ENCODE data around the gene GFRA1.

GFRA1 gene

DNA sequence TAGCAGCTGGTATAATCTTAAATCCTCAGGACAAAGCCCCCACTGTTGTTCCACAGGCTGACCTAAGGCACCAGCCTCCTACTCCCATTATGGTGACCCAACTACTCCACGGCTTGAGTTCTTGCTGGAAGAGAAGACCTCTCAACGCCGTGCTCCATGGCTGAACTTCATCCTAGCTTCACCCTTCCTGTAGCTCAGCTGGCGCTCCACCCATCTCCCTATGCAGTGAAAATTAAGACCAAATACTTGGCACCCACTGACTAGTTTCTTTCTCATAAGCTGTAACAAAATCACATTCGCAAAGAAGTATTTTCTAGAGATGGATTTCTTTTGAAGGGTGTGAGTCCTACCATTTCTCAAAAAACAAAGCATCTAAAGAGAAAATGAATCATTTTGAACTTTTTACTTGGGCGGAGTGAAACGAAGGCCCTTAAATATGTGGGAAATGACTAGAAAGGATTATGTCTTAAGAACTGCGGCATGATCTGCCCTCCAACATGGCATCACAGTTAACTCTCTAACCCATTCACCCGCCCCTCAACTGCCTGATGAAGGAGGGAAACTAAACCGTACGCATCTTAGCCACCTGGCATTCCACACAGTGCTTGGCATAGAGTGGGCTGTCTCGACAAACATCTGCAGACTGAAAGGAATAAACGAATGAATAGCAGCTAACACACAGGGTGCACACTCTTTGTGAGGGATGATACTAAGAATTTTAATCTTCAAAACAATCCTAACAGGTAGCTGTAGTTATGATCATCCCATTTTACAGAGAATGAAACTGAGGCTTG is 32.7 kb downstream of the GFRA1 start:
- DNase-seq: no peak

DNA sequence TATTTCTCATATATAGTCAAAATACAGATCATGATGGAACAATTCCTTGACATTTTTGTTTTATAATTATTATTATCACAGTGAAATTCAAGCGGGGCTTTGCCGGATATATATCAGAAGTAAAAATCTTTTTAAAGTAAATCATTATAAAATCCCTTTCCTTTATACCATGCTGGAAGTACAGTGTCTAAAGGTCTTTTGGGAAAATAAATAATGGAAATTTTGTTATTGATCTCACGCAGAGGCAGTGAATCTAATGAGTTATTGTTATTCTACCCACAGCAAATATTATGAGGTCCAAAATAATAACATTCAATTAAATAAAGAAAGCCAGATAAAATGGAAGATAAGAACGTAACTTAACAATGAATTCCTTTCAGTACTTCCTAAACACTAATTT is 33.8 kb downstream of the GFRA1 start:
- no peak for DNase-seq

DNA sequence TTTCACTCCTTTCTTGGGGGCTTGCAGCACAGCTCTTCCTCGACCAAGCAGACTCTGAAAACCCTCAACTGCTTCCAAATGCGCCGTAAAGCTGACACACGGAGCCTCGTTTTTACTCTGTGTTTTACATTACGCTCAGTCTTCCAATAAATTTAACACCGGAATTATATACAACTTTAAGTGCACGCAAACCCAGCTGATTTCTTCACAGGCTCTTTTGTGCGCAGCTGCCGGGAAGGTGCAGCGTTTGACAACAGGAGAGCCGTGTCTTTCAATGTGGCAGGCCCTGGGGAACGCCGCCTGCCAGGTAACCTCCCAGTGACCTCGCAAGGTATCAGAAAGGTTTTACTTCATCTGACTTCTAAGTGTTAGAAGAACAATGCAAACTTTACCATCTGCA is 35.0 kb downstream of the GFRA1 start:
- no peak for DNase-seq

DNA sequence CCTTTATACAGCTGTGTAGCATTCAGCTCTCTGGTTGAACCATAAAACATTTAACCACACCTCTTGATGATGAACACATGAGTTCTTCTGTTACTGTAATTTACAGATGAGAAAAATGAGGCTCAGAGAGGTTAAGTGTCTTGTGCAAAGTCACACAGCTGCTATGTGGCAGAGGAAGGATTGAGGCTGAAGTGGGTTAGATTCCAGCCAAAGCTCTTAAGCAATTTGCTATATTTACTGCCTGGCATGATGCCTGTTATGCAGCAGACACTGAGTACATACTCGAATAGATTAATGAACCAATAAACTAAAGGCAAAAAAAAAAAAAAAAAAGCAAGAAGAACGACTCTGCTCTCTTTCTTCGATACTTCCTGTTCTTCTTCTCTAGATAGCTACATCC is 35.7 kb downstream of the GFRA1 start:
- no peak for DNase-seq

DNA sequence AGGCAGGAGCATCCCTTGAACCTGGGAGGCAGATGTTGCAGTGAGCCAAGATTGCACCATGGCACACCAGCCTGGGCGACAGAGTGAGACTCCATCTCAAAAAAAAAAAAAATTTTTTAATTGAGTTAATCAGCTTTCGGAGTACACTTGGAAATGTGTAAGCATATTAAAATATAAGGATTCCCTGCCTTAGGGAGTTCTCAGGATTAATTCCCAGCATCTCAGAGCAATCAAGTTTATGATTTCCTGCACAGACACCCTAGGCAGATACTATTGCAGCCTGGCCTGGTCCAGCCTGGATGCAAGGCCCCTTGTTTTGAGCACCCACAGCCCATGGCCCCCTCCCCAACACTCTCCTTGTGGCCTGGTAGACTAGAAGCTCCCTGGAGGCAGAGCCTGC is 39.8 kb downstream of the GFRA1 start:
- no peak for DNase-seq

DNA sequence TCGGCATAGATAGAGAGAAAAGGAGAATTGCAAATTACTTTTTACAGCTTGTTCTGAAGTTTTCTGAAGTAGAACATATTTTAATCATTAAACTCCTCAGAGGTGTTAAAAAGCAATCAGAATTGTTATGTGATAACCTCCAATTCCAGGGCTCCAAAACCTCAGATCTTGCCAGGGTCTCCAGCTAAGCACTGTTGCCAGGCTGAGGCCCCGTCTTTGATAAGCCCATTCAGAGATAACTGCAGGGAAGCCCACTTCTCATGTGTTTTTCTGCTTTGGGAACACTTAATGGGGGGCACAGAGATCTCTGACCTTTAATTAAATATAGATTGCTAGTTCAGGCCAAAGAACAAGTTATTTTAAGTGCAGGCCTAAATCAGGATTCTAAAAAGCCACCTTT is 40.4 kb downstream of the GFRA1 start:
- DNase-seq: no peak

DNA sequence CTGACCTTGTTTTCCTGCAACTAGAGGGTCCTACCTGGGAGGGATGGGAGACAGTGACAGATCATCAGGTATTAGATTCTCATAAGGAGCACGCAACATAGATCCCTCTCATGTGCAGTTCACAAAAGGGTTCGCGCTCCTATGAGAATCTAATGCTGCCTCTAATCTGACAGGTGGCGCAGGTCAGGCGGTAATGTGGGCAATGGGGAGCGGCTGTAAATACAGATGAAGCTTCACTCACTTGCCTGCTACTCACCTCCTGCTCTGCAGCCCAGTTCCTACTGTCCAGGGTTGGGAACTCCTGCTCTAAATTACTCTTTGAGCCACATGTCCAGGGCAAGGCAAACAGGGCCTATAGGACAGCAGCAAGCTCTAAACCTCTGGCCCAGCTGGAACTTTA is 46.2 kb downstream of the GFRA1 start:
- DNase-seq: no peak

DNA sequence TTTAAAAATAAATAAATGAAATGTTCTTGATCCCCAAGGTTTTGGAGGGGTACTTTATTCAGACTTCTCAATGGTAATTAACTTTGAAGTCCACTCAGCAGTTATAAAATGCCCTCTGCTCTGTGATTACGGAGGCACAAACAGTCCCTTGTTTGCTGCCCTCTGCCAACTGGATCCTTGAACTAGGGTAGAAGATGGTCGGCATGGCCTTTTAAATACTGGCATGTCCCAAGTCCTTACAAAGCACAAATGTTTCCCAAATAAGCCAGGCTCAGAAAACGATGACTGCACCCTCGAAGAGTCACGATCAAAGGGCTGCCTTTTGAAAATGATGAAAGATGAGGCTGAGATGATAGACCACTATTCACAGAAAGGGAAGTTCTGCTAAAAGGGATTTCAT is 47.0 kb downstream of the GFRA1 start:
- no peak for DNase-seq

DNA sequence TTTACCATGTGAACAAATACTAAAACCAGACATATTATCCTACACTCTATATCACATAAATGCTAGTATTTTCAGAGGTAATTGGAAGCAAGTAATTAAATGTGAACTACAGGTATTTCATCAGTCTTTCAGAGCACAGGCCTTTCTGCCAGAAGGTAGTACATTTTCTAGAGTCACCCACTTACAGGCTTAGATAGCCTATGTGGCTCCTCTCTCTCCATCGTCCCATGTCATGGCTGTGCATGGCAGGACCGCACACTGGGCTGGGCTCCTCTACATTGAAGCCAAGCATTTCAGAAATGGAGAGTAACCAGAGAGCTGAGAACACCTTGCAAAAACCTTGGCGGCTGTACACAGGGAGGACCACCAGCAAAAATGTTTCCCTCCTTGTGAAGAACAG is 49.7 kb downstream of the GFRA1 start:
- DNase-seq: no peak

DNA sequence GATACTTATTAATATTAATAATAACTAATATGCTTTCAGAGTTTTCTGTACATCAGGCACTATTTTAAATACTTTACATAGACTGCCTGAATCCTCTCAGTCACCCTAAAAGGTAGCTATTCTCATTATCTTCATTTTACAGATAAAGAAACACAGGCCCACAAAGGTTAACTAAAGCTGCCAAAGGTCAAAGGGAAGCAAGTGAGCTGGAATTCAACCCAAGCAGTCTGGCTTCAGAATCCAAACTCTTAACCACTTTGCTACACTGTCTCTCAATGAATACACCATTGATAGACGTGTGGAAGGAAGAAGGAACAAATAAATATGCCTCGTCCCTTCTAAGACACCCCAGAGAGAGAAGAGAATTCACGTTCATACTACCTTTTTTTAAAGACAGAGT is 52.0 kb downstream of the GFRA1 start:
- DNase-seq: no peak

DNA sequence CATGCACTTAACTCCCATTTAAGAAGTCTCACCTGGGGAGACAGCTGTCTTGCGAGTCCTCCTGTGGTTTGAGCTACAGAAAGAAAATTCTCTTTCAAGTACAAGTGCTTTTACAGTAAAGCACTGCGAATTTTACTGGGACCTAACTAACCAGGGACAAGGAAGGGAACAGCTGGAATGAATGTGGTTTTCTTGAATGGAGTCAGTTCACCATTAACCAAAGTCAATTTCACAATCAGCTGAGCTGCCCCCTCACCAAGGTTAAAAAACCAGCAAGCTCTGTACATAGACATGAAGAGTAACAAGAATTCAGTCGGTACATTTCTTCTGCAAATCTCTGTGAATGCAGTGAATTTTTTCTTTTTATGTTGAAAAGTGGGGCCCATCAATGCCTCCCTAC is 56.3 kb downstream of the GFRA1 start:
- no peak for DNase-seq

DNA sequence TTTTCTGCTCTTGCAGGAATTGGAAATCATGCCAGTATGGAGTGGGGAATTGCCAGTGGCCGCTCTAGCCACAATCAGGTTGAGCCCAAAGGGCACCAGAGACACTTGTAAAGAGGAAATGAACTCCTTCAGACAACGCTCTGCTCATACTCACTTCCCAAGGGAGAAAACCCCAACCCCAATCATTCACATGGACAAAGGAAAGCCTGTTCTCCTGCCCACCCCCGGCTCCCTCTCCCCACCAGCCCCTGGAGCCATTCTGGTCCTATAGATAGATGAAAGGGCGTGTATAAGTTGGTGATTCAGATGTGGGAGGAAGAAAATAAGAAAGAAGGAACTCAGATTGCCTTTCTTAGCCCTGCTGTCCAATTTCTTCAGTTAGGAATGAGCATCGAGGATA is 57.4 kb downstream of the GFRA1 start:
- no peak for DNase-seq

DNA sequence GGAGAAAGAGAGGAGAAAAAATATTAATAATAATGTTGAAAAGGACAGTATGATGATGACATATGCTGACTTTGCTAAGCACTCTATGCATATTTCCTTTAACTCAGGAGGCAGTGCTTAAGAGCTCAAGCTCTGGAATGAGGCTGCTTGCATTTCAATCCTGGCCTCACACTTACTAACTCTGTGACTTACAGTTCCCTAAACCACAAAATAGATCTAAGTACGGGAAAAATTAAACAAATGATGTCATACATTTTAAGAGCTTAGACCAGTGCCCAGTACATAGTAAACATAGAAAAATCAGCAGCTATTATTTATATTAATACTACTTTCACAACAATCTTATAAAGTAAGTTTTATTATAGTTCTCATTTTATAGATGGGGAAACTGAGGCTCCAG is 61.3 kb downstream of the GFRA1 start:
- DNase-seq: no peak

DNA sequence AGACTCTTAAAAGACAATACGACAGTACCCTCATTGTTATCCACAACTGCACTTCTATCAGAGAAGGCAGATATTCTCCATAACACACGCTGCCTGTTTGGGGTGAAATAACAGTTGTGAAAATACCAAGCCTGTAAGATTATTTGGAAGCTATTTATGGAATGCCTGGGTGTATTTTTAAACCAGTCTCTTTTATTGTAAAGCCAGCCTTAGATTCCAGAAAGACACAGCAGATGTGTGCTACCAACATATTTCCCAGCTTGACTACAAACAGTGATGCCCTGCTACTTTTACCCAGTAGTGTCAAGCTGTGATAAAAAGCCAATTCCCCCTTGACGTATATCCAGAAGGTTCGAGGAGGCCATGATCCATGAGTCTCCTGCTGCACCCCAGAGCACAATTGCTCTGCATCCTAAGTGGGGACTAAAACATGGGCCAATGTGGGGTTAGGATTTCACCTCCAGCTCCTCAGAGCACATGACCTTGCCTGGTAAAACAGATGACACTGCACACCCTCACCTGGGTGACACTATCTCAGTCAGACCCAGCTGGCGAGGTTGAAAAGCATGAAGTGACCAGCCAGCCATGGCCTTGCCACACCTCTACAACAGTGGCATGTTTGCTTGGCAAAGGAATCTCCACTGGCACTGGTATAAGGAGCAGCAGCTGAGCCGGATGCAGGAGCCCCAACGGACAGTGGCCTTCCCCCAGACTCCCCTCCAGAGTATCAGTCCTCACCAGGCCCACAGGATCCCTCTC is 62.2 kb downstream of the GFRA1 start:
- DNase-seq: no peak

DNA sequence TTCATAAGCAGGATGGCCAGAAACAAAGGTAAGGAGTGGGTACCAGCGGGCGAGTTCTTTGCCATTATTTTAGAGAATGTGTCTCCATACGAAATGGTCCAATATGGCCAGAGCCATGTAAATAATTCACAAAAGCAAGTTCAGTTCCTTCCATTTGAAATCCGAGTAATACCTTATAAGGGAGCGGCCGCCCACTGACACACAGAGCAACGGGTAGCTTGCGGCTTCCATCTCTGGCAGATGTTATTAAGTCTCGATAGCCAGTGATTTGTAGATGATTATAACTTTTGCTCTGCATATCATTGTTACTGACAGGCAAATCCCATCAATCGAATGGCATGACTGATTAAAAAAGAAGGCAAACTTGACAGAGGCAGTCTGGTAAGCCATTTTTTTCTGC is 63.2 kb downstream of the GFRA1 start:
- DNase-seq: no peak

DNA sequence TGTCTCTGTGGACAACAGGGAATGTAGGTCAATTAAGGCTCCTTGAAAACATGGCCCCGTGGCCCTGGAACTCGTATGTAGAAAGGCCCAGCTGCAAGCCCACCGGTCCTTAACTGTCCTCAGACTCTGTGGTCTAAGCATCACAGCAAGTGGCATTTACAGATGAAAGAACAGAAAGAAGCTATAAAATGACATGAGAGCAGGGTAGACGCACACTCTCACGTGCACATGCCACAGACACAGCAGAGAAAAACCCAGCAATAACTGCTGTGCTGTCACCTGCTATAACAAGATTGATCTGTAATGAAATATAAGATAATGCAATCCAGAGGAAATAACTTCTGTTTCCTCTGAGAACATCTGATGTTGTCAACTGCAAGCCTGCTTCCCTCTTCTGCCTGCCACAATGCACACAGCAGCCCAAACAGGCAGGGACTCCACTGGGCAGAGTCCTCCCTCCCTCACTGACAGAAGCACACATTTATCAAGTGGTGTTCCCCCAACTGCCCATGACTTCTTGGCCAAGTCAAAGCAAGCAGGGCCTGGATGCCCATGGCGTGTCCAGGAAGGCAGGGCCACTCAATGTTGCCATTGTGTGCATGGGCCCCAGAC is 63.9 kb downstream of the GFRA1 start:
- no peak for DNase-seq

DNA sequence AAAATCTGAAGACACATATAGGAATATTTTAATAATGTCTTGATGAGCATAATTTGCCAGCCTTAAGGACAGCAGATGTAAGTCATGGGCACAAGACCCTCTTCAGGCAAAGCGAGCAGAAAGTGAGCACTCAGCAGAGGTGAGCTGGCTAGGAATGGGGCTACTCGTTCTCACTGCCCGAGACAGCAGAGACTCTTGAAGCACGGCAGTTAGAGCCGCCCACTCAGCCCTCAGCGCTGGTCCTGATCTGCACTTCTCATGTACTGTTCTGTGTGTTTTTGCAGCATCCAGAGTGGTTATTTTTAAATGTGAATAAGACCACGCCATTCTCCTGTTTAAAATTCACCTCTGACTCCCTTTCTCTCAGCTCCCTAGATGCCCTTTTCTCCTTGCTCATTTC is 65.3 kb downstream of the GFRA1 start:
- no peak for DNase-seq

DNA sequence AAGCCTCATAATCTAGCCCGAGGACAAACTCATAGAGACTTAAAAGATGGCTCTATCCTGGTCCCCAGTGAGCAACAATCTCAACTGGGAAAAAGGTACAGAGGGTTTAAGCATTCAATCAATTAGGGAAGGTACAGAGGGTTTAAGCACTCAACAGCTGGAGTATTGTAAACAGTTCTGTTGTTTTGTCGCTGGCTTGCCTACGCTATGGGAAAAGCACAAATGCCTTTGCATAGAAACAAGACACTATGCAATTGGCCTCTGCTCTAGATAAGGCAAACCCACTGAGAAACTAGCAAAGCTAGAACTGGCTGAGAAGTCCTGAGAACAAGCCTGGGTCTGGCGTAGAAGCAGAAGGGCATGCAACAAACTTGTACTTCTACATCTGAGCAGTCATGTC is 69.3 kb downstream of the GFRA1 start:
- no peak for DNase-seq

DNA sequence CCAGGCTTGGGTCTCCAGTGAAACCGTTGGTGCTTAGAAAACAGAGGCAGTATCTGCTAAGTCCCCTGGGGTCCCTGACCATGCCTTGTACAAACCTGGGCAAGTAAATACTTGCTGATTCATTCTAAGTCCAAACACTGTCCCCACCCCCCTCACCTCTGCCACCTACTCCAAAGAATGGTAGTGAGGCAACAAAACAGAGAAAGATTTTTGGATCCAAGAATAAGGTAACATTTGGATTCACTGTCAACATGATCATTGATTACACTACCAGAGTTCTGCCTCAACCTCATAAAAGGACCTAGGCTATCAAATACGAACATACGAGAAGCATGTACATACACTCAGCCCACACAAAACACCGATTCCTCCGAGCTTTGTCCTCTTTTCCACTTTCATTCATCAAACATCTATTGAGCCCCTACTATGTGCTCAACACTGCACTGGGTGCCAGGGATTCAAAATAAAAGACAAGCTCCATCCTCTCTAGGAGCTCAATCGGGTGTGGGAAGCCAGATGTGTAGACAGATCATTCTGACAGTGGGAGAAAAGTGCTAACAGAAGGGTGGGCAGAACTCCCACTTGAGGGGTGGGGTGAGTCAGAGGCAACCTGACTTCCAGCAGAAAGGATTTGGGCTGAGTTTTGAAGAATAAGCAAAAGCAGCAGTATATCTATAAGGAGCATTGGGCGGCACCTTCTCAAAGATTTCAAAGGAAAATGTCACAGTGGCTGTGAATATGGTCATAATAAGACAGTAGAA is 71.2 kb downstream of the GFRA1 start:
- DNase-seq: no peak

DNA sequence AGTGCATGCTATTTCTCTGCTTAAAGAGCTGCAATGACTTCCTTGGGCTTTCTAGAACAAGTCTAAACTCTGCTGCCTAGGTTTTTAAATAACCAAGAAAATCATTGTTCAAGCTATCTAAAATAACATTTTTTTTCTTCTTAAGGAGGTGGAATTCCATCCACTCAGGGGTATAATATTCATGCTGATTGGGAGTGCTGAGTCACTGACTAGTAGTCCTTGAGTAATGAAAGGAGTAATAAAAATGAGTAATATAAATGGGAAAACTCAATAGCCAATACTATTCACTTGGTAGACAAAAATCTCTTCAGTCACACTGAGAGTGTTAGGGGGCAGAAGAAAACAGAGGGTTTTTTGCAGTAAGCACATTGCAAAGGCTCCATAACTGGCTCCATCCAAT is 72.0 kb downstream of the GFRA1 start:
- DNase-seq: no peak

DNA sequence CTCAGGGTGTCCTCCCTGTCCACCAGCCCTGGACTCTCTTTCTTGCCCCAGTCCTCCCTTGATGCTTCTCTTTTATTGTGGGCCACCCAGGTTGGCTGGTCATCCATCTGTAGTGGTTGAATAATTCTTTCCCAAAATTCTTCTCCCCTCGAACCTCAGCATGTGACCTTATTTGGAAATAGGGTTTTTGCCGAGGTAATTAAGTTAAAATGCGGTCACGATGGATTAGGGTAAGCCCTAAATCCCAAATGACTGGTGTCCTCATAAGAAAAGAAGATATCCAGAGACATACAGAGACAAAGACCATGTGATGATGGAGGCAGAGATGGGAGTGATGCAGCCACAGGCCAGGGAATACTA is 74.3 kb downstream of the GFRA1 start:
- no peak for DNase-seq

DNA sequence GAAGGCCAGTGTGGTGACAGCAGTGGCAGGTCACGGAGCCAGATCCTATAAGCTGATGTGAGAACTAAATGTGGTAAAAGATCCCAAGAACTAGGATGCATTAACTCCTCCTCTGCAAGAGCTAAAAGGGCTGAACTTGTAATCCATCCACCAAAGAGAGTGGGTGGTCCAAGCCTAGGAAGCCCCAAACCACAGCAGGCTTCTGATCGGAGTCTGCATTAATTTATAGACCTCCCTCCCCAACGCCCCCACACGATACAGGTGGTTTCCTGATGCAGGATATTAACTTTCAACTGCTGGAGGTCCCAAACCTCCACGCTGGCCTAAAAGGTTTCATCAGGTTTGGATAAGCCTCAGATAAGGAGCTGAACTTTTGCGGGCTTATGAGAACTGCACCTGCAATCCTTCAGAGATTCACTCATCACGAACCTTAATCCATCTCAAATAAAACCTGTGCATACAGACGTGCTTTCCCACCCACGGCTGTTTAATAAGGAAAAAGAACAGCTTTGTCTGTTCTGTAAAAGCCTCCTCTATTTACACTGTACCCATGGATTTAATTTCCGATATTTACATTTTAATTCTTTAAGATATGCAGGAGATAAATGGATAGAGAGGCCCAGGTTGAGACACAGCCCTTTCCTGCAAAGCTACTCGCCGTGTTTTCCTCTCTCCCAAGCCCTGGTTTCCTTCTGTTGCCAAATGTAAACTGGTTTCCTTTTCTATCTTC is 74.9 kb downstream of the GFRA1 start:
- no peak for DNase-seq

DNA sequence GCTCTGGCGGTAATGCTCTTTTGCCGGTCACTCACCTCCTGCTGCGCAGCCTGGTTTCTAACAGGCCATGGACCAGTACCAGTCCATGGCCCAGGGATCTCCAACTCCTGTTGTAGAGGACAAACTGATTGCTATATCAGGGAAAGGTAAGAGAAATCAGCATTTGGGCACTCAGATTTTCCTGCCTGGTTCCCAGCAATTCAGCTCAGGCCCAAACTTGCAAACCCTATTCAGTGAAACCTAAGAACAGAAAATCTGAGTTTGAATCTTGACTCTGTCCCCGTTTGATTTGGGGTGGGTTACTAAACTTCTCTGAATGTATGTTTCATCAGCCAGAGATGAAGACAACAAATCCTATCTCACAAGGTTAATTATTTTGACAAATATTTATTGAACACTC is 77.4 kb downstream of the GFRA1 start:
- DNase-seq: no peak
